HepG2 (cell line): Measurements from ENCODE around the gene NXN.

Experiments used
- NFAT5 ChIP-seq: sonication (generic); formaldehyde crosslinking; IDR thresholded peaks from 2 replicates; pipeline ENCODE4 v1.4.0; 2020; ENCODE audit warnings: missing genetic modification reagents
- SIN3B ChIP-seq: fragments of 150-350 bp; IDR thresholded peaks from 2 replicates; pipeline ENCODE4 v1.6.1; 2014; ENCODE audit warnings: low read length

- no peak for TF ChIP-seq NFAT5 (CRISPR knock-in tag)
- TF ChIP-seq SIN3B = no peak
Measured at GRCh38 chr17:877630-878029, 101.9 kb downstream of the NXN start.
